IPS-20b (cell line): ENCODE data around the gene DECR2.
"Not testable (repeated sequence)": the region's sequence is repeated elsewhere in the genome, so short reads cannot be mapped to it uniquely, and the experiment has no call there.

Source experiments
- H3K27ac ChIP-seq: one replicate; pipeline ENCODE4 v1.5.1; 2013; ENCODE audit warnings: low read length
- H3K27me3 ChIP-seq: 2 replicates; pipeline ENCODE4 v1.6.1; 2013; ENCODE audit warnings: mild to moderate bottlenecking, low read length, inconsistent platforms; ENCODE audit not compliant: insufficient read depth
- H3K36me3 ChIP-seq: 2 replicates; pipeline ENCODE4 v1.6.1; 2013; ENCODE audit warnings: low read depth, mild to moderate bottlenecking, inconsistent platforms, low read length, moderate library complexity; ENCODE audit not compliant: insufficient read depth
- H3K4me1 ChIP-seq: 2 replicates; pipeline ENCODE4 v1.6.1; 2013; ENCODE audit warnings: mild to moderate bottlenecking, control low read depth, inconsistent platforms, low read length, moderate library complexity; ENCODE audit not compliant: insufficient read depth
- H3K4me3 ChIP-seq: 2 replicates; pipeline ENCODE4 v1.5.1; 2013; ENCODE audit warnings: mild to moderate bottlenecking, low read length, inconsistent platforms
- H3K9ac ChIP-seq: 2 replicates; pipeline ENCODE4 v1.6.1; 2013; ENCODE audit warnings: low read depth, mild to moderate bottlenecking, inconsistent platforms, low read length, moderate library complexity
- H3K9me3 ChIP-seq: 2 replicates; pipeline ENCODE4 v1.6.1; 2013; ENCODE audit warnings: mild to moderate bottlenecking, low read depth, low read length, inconsistent platforms; ENCODE audit not compliant: insufficient read depth

The DECR2 gene

GRCh38 chr16:361341-361871, 40.3 kb upstream of the DECR2 start:
- H3K9ac ChIP-seq = no peak overlapping the region
- peaks cover 2% of the 10 kb centered on the region; the same call in 1 of the 2 replicates for H3K36me3 ChIP-seq
- no peak overlapping the region for H3K4me3 ChIP-seq
- no peaks in the 10 kb centered on the region for H3K27me3 ChIP-seq
- H3K4me1 ChIP-seq = no peaks in the 10 kb centered on the region
- H3K27ac ChIP-seq = no peak overlapping the region
- H3K9me3 ChIP-seq = no peaks in the 10 kb centered on the region

DNA sequence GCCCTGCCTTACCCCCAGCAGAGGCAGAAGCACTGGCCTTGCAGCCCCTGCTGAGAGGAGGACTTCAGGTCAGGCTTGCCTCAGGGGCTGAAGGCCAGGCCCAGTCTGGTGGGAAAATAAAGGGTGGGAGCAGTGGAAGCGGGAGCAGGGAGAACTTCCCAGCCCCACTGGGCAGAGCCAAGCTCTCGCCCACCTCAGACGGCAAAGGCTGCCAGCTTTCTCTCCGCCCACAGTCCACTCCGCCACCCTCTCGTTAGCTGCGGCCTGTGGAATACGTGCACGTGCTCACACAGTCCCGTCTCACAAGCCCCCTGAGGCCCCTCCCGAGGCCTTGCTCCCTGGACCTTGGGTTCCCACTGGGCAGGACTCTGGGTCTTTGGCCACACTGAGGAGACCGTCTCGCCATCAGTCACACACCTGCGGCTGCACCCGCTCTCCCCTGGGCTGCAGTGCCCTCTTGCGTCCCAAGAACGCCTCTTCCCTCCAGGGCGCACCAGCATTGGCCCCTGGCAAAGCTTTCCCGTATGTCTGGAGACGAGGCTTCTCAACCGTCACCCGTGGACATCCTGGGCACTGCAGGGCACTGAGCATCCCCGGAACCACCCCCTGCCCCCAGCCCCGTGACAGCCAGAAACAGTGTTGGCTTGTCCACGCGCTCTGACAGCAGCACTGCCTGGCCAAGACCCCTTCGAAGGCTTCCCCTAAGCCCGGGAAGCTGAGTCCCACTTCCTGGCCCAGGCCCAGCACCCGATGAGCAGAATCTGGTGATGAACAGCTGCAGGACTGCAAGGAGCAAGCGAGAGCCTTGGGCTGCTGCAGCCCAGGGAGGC, 39.6 kb upstream of the DECR2 start:
- no peaks in the 10 kb centered on the region for H3K9me3 ChIP-seq
- no peaks in the 10 kb centered on the region for H3K27me3 ChIP-seq
- no peak overlapping the region for H3K4me3 ChIP-seq
- H3K9ac ChIP-seq = no peak overlapping the region
- H3K36me3 ChIP-seq = peaks cover 9% of the 10 kb centered on the region
- H3K4me1 ChIP-seq = no peaks in the 10 kb centered on the region
- H3K27ac ChIP-seq = no peak overlapping the region

DNA sequence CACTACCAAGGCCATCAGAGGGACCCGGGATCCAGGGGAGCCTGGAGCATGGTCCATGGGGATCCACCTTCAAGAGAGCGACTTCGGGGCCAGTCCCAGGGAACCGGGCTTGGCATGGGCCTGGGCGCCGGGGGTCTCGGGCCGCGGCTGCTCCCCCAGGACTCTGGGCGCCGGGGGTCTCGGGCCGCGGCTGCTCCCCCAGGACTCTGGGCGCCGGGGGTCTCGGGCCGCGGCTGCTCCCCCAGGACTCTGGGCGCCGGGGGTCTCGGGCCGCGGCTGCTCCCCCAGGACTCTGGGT, 39.0 kb upstream of the DECR2 start:
- H3K27ac ChIP-seq, H3K9ac ChIP-seq, H3K9me3 ChIP-seq, H3K27me3 ChIP-seq, H3K4me1 ChIP-seq, H3K4me3 ChIP-seq: not testable (repeated sequence)
- H3K36me3 ChIP-seq = peaks cover 15% of the 10 kb centered on the region

GRCh38 chr16:363110-363765, 38.4 kb upstream of the DECR2 start:
- Histone ChIP-seq H3K9me3 (no peaks in the 10 kb centered on the region), H3K9ac (no peak overlapping the region; the same call in 1 of the 2 replicates), H3K27me3 (no peaks in the 10 kb centered on the region), H3K4me3 (no peak overlapping the region), H3K27ac (no peak overlapping the region), H3K4me1 (no peaks in the 10 kb centered on the region), H3K36me3 (peaks cover 21% of the 10 kb centered on the region)

- no peaks in the 10 kb centered on the region for H3K27me3 ChIP-seq
- H3K4me1 ChIP-seq = no peaks in the 10 kb centered on the region
- no peak overlapping the region for H3K4me3 ChIP-seq
- H3K9ac ChIP-seq = no peak overlapping the region; the same call in 1 of the 2 replicates
- no peak overlapping the region for H3K27ac ChIP-seq
- H3K36me3 ChIP-seq = peaks cover 28% of the 10 kb centered on the region
- no peaks in the 10 kb centered on the region for H3K9me3 ChIP-seq
Measured at GRCh38 chr16:363766-364490, 37.8 kb upstream of the DECR2 start.

GRCh38 chr16:364595-365491, 36.8 kb upstream of the DECR2 start:
- no peaks in the 10 kb centered on the region for H3K27me3 ChIP-seq
- H3K9me3 ChIP-seq = no peaks in the 10 kb centered on the region
- H3K4me3 ChIP-seq = no peak overlapping the region
- H3K27ac ChIP-seq = no peak overlapping the region
- peaks cover 32% of the 10 kb centered on the region for H3K36me3 ChIP-seq
- peaks cover 5% of the 10 kb centered on the region; the same call in 1 of the 2 replicates for H3K4me1 ChIP-seq
- no peak overlapping the region for H3K9ac ChIP-seq

- H3K4me1 ChIP-seq = peaks cover 5% of the 10 kb centered on the region; the same call in 1 of the 2 replicates
- H3K27ac ChIP-seq = no peak overlapping the region
- H3K9ac ChIP-seq = no peak overlapping the region
- no peak overlapping the region for H3K4me3 ChIP-seq
- H3K36me3 ChIP-seq = peaks cover 35% of the 10 kb centered on the region
- H3K27me3 ChIP-seq = no peaks in the 10 kb centered on the region
- no peaks in the 10 kb centered on the region for H3K9me3 ChIP-seq
Measured at GRCh38 chr16:366476-366875, 35.2 kb upstream of the DECR2 start.

DNA sequence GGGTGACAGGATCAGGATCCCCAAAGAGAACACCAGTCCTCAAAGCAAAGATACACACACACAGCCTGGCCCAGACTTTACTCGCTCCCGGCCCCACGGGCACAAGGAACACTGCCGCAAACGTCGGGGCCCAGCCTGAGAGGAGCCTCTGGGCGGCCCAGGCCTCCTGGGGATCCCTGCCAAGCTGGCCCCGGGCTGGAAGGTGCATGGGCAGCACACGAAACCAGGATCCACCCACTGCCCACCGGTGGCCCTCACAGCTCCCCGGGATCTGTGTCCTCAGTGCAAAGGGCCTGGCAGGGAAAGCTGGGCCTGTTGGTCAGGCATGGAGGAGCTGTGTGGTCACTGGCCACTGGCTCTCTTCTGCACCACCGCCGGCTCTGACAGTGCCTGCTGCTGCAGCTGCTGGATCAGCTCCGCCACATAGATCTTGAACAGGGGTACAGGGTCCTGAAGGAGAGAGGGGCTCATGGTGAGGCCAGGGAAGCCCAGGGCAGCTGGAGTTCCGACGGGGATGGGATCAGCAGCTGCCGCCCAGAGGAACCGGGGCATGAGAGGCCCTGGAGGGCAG, 34.3 kb upstream of the DECR2 start:
- Histone ChIP-seq H3K4me1 (peaks cover 5% of the 10 kb centered on the region; the same call in 1 of the 2 replicates), H3K27ac (no peak overlapping the region), H3K4me3 (no peak overlapping the region), H3K36me3 (peaks cover 44% of the 10 kb centered on the region), H3K27me3 (no peaks in the 10 kb centered on the region), H3K9me3 (no peaks in the 10 kb centered on the region), H3K9ac (no peak overlapping the region)

GRCh38 chr16:368388-369158, 33.1 kb upstream of the DECR2 start:
- H3K27me3 ChIP-seq = no peaks in the 10 kb centered on the region
- H3K4me3 ChIP-seq = no peak overlapping the region
- H3K9ac ChIP-seq = no peak overlapping the region
- H3K4me1 ChIP-seq = peaks cover 5% of the 10 kb centered on the region; the same call in 1 of the 2 replicates
- H3K9me3 ChIP-seq = no peaks in the 10 kb centered on the region
- peaks cover 56% of the 10 kb centered on the region for H3K36me3 ChIP-seq
- no peak overlapping the region for H3K27ac ChIP-seq

- Histone ChIP-seq H3K36me3 (peaks cover 64% of the 10 kb centered on the region), H3K9me3 (no peaks in the 10 kb centered on the region), H3K27me3 (no peaks in the 10 kb centered on the region), H3K4me1 (peaks cover 5% of the 10 kb centered on the region; the same call in 1 of the 2 replicates), H3K4me3 (peak overlapping the region; percentile 65; the same call in 1 of the 2 replicates), H3K27ac (no peak overlapping the region), H3K9ac (peak overlapping the region; percentile 51)
Measured at GRCh38 chr16:369275-369865, 32.3 kb upstream of the DECR2 start.
